EH (cell line): ENCODE data around the gene IL1RN.
A peak's percentile ranks its signal among the peaks of the same experiment; 100 is the strongest.

ENCODE experiments used
- DNase-seq: peaks from one replicate; pipeline ENCODE4 v3.0.0-alpha.2; 2015; ENCODE audit warnings: low read depth

IL1RN gene

GRCh38 chr2:113173542-113174375 lies 46.4 kb downstream of the IL1RN start, which contains the start of gene PSD4:
Gene PSD4 (plus strand): TSS chr2:113173971. CDS start chr2:113182457, 8,486 bp downstream.
- no peak for DNase-seq

GRCh38 chr2:113174376-113174750 lies 47.0 kb downstream of the IL1RN start:
- no peak for DNase-seq

- DNase-seq = peak; percentile 3
Observed at GRCh38 chr2:113175042-113175628, 47.7 kb downstream of the IL1RN start.

GRCh38 chr2:113175736-113176695 lies 48.6 kb downstream of the IL1RN start:
- no peak for DNase-seq

- no peak for DNase-seq
Observed at GRCh38 chr2:113176696-113177355, 49.4 kb downstream of the IL1RN start.

GRCh38 chr2:113178069-113178746 lies 50.8 kb downstream of the IL1RN start:
- no peak for DNase-seq

- no peak for DNase-seq
Observed at GRCh38 chr2:113178891-113179290, 51.5 kb downstream of the IL1RN start.

GRCh38 chr2:113179446-113180045 lies 52.1 kb downstream of the IL1RN start:
- no peak for DNase-seq

GRCh38 chr2:113180131-113180946 lies 52.9 kb downstream of the IL1RN start:
- no peak for DNase-seq

- no peak for DNase-seq
Observed at GRCh38 chr2:113181258-113182051, 54.1 kb downstream of the IL1RN start.

GRCh38 chr2:113182471-113183260 lies 55.3 kb downstream of the IL1RN start:
- no peak for DNase-seq

GRCh38 chr2:113183264-113183663 lies 55.9 kb downstream of the IL1RN start:
- no peak for DNase-seq
